Smooth muscle cell (in vitro differentiated cells): Measurements from ENCODE around the gene ZNF385D. TPM values are rescaled to one million over a fixed set of nuclear protein-coding genes. Genes with fewer than 3 reads are reported as not detected.

ENCODE experiments used
- DNase-seq: peaks from one replicate; lab custom pipeline; 2025; ENCODE audit not compliant: unreplicated experiment; lab: John Stamatoyannopoulos, UW
- H2AFZ ChIP-seq: fragments of 200-600 bp; sonication (generic); 2 replicates; pipeline ENCODE4 v1.6.0; 2016; ENCODE audit warnings: antibody characterized with exemption, low read depth, mild to moderate bottlenecking
- H3F3A ChIP-seq: fragments of 200-600 bp; sonication (generic); 2 replicates; pipeline ENCODE4 v1.6.0; 2017; ENCODE audit warnings: antibody characterized with exemption, low read depth
- H3K27ac ChIP-seq: fragments of 200-600 bp; sonication (generic); 2 replicates; pipeline ENCODE4 v1.5.1; 2016; ENCODE audit warnings: low read depth, mild to moderate bottlenecking
- H3K27me3 ChIP-seq: fragments of 200-600 bp; sonication (generic); 2 replicates; pipeline ENCODE4 v1.6.1; 2016; ENCODE audit warnings: low read depth, mild to moderate bottlenecking
- H3K36me3 ChIP-seq: fragments of 200-600 bp; sonication (generic); 2 replicates; pipeline ENCODE4 v1.5.1; 2016; ENCODE audit warnings: low read depth
- H3K4me1 ChIP-seq: fragments of 200-600 bp; sonication (generic); 2 replicates; pipeline ENCODE4 v1.5.1; 2016; ENCODE audit warnings: low read depth
- H3K4me2 ChIP-seq: fragments of 200-600 bp; sonication (generic); 2 replicates; pipeline ENCODE4 v1.6.0; 2016; ENCODE audit warnings: mild to moderate bottlenecking
- H3K4me3 ChIP-seq: fragments of 200-600 bp; sonication (generic); 2 replicates; pipeline ENCODE4 v1.5.1; 2016; ENCODE audit warnings: mild to moderate bottlenecking
- H3K79me2 ChIP-seq: fragments of 200-600 bp; sonication (generic); 2 replicates; pipeline ENCODE4 v1.6.0; 2016; ENCODE audit warnings: low read depth, mild to moderate bottlenecking
- H3K9ac ChIP-seq: fragments of 200-600 bp; sonication (generic); 2 replicates; pipeline ENCODE4 v1.6.0; 2016; ENCODE audit warnings: low read depth
- H3K9me3 ChIP-seq: fragments of 200-600 bp; sonication (generic); replicated peaks from 2 replicates; pipeline ENCODE4 v1.5.1; 2016; ENCODE audit warnings: low read depth
- H4K20me1 ChIP-seq: fragments of 200-600 bp; sonication (generic); 2 replicates; pipeline ENCODE4 v1.6.0; 2016; ENCODE audit warnings: low read depth
- WGBS: methylation state at CpG from one replicate; pipeline ENCODE4 v1.1.7; 2016; ENCODE audit warnings: low lambda C conversion rate; 5-methylcytosine and 5-hydroxymethylcytosine counted together
- polyA plus RNA-seq: library from polyadenylated mRNA; unstranded; fragments of >200 nt; fragmentation: Nextera tagmentation; extraction: Ambion mirVana; gene quantifications from 2 replicates; pipeline ENCODE4 v1.2.1, GENCODE V29; 2016
- total RNA-seq: library from RNA; depleted of rRNA; stranded (reverse); fragments of >200 nt; gene quantifications from 2 replicates; pipeline ENCODE4 v1.2.3, GENCODE V29; 2014
- TF ChIP-seq, protein P1 (sequence below): fragments of 200-600 bp; sonication (generic); IDR thresholded peaks from 2 replicates; pipeline ENCODE4 v1.5.1; 2017; ENCODE audit warnings: borderline replicate concordance, mild to moderate bottlenecking, antibody characterized with exemption; ENCODE audit not compliant: insufficient read depth, poor library complexity, severe bottlenecking

ZNF385D gene
- total and polyA plus RNA-seq, 2 experiments from 2014 or later = 0.13 to 2.4 TPM

- TF ChIP-seq, protein P1, sequence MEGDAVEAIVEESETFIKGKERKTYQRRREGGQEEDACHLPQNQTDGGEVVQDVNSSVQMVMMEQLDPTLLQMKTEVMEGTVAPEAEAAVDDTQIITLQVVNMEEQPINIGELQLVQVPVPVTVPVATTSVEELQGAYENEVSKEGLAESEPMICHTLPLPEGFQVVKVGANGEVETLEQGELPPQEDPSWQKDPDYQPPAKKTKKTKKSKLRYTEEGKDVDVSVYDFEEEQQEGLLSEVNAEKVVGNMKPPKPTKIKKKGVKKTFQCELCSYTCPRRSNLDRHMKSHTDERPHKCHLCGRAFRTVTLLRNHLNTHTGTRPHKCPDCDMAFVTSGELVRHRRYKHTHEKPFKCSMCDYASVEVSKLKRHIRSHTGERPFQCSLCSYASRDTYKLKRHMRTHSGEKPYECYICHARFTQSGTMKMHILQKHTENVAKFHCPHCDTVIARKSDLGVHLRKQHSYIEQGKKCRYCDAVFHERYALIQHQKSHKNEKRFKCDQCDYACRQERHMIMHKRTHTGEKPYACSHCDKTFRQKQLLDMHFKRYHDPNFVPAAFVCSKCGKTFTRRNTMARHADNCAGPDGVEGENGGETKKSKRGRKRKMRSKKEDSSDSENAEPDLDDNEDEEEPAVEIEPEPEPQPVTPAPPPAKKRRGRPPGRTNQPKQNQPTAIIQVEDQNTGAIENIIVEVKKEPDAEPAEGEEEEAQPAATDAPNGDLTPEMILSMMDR = no peak
- H3K27me3 ChIP-seq = no peaks in the 10 kb centered on the region
- no peak overlapping the region for H3K4me2 ChIP-seq
- no peak overlapping the region for H3K9ac ChIP-seq
- H2AFZ ChIP-seq = no peak overlapping the region
- H3F3A ChIP-seq = no peaks in the 10 kb centered on the region
- no peaks in the 10 kb centered on the region for H3K79me2 ChIP-seq
- H3K4me1 ChIP-seq = no peaks in the 10 kb centered on the region
- no peak for DNase-seq
- H3K36me3 ChIP-seq = no peaks in the 10 kb centered on the region
- no peaks in the 10 kb centered on the region for H4K20me1 ChIP-seq
- no peak overlapping the region for H3K27ac ChIP-seq
- no peak overlapping the region for H3K4me3 ChIP-seq
- H3K9me3 ChIP-seq = no peaks in the 10 kb centered on the region
Observed at GRCh38 chr3:21462141-21462540, 288.9 kb downstream of the ZNF385D start.

DNA sequence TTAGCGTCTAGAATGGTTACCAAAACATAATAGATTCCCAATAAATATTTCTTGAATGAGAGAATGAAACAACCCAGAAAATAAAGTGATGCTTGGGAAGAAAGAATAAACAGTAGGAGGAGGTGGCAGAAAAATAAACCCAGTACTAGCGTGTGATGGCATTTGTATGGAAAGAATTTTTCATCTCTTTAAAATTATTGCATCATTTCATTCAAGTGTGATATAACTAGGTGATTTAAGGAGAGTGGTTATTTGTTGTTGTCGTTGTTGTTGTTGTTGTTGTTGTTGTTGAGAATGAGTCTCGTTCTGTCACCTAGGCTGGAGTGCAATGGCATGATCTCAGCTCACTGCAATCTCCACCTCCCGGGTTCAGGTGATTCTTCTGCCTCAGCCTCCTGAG, 293.9 kb downstream of the ZNF385D start:
- H3K36me3 ChIP-seq = no peaks in the 10 kb centered on the region
- no peaks in the 10 kb centered on the region for H3K27me3 ChIP-seq
- no peak overlapping the region for H3K27ac ChIP-seq
- no peaks in the 10 kb centered on the region for H3K9me3 ChIP-seq
- TF ChIP-seq, protein P1 = no peak
- no peaks in the 10 kb centered on the region for H3K79me2 ChIP-seq
- no peak overlapping the region for H3K4me2 ChIP-seq
- no peak overlapping the region for H3K4me3 ChIP-seq
- H3K9ac ChIP-seq = no peak overlapping the region
- H3F3A ChIP-seq = no peaks in the 10 kb centered on the region
- no peaks in the 10 kb centered on the region for H4K20me1 ChIP-seq
- 85% methylated on average over 5 of the region's 5 CpGs for WGBS
- no peaks in the 10 kb centered on the region for H3K4me1 ChIP-seq
- no peak overlapping the region for H2AFZ ChIP-seq
- no peak for DNase-seq

DNA sequence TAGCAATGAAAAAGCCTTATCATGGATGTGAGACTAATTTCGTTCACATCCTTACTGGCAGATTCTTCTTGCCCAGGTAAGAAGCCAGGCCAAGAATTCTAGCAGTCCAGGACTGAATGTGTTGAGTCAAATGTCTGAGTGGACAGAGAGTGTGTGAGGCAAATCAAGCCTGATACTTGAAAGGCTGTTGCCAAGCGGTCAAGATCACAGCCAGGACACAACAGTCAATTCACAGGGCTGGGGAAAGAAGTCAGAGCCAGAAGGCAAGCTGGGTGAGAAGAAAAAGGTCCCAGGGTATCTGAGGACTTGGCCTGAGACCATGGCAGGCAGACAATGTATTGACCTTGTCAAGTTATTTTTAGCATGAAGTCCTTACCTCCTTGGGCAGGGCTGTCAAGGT, 301.3 kb downstream of the ZNF385D start:
- Histone ChIP-seq H3K4me2 (no peak overlapping the region), H3K9ac (no peak overlapping the region), H3K4me1 (no peaks in the 10 kb centered on the region), H4K20me1 (no peaks in the 10 kb centered on the region), H2AFZ (no peak overlapping the region), H3K79me2 (no peaks in the 10 kb centered on the region), H3K36me3 (no peaks in the 10 kb centered on the region), H3K27ac (no peak overlapping the region), H3K9me3 (no peaks in the 10 kb centered on the region), H3K27me3 (no peaks in the 10 kb centered on the region), H3F3A (no peaks in the 10 kb centered on the region), H3K4me3 (no peak overlapping the region)
- WGBS = 62% methylated on average over 2 of the region's 2 CpGs
- TF ChIP-seq, protein P1 = no peak
- DNase-seq = no peak

GRCh38 chr3:21447476-21448151, 303.4 kb downstream of the ZNF385D start:
- no peaks in the 10 kb centered on the region for H3K79me2 ChIP-seq
- no peaks in the 10 kb centered on the region for H3K27me3 ChIP-seq
- TF ChIP-seq, protein P1 = no peak
- no peaks in the 10 kb centered on the region for H3K36me3 ChIP-seq
- H3K9ac ChIP-seq = no peak overlapping the region
- H3F3A ChIP-seq = no peaks in the 10 kb centered on the region
- no peak overlapping the region for H3K4me2 ChIP-seq
- H3K4me1 ChIP-seq = no peaks in the 10 kb centered on the region
- WGBS = 91% methylated on average over 4 of the region's 4 CpGs
- H3K9me3 ChIP-seq = no peaks in the 10 kb centered on the region
- H3K4me3 ChIP-seq = no peak overlapping the region
- no peaks in the 10 kb centered on the region for H4K20me1 ChIP-seq
- DNase-seq = no peak
- no peak overlapping the region for H2AFZ ChIP-seq
- H3K27ac ChIP-seq = no peak overlapping the region
